Measurements from ENCODE around the gene SLC17A3.

DNA sequence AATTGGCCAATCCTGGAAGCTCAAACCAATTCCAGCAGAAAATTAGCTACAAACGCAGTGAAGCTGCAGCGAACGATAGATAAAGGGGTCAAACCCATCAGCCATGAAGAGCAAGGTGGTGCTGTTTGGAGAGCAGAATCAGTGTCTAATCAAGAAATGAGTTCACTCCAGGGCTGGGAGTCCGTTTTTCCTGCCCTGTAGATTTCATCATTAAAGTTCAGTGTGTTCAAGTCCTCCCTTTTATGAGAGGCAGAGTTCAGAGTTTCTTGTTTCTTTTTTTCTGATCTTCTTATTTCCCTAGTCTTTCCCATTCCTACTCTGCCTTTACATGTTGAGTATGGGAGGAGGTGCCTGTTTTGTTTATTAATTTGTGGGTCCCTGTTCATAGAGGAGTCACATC lies 72.6 kb downstream of the SLC17A3 start:
- TF ChIP-seq YY1 (IDR thresholded peaks at IDR 0.05; ENCODE audit: insufficient read depth, insufficient read length) (no peak), SUZ12 (IDR thresholded peaks at IDR 0.05; ENCODE audit: extremely low read depth, insufficient read depth, insufficient read length) (no peak)

Measured in NT2/D1 (cell line).